SU-DHL-6 (cell line): ENCODE results near the gene RABEPK.

Experiments
- H2AFZ ChIP-seq: fragments of 200-600 bp; sonication (generic); 2 replicates; pipeline ENCODE4 v1.6.1; 2014; ENCODE audit warnings: low read depth, mild to moderate bottlenecking, moderate library complexity, mixed read lengths, antibody characterized with exemption, low read length; ENCODE audit not compliant: severe bottlenecking
- H3F3A ChIP-seq: fragments of 200-600 bp; shearing (Covaris generic); 2 replicates; pipeline ENCODE4 v1.6.0; 2016; ENCODE audit warnings: antibody characterized with exemption, mild to moderate bottlenecking; ENCODE audit not compliant: insufficient read depth
- H3K27ac ChIP-seq: fragments of 200-600 bp; sonication (generic); 2 replicates; pipeline ENCODE4 v1.5.1; 2016; ENCODE audit warnings: low read depth, mild to moderate bottlenecking, low read length, moderate library complexity, mixed read lengths
- H3K27me3 ChIP-seq: fragments of 200-600 bp; sonication (generic), shearing (Covaris generic); 2 replicates; pipeline ENCODE4 v1.6.0; 2014; ENCODE audit warnings: mild to moderate bottlenecking, low read length
- H3K36me3 ChIP-seq: fragments of 200-600 bp; sonication (generic); 2 replicates; pipeline ENCODE4 v1.6.1; 2014; ENCODE audit warnings: mild to moderate bottlenecking, low read length, mixed read lengths
- H3K4me2 ChIP-seq: fragments of 300-600, 200-600 bp; shearing (Covaris generic), sonication (generic); 2 replicates; pipeline ENCODE4 v1.6.0; 2014; ENCODE audit warnings: low read length, low read depth, mild to moderate bottlenecking; ENCODE audit not compliant: poor library complexity, severe bottlenecking
- H3K4me3 ChIP-seq: fragments of 200-600 bp; sonication (generic); 2 replicates; pipeline ENCODE4 v1.5.1; 2014; ENCODE audit warnings: antibody characterized with exemption, low read length, mild to moderate bottlenecking, mixed read lengths; ENCODE audit not compliant: insufficient read depth, poor library complexity, severe bottlenecking
- H3K79me2 ChIP-seq: fragments of 200-600 bp; sonication (generic); 2 replicates; pipeline ENCODE4 v1.6.1; 2014; ENCODE audit warnings: mild to moderate bottlenecking, low read length, moderate library complexity; ENCODE audit not compliant: insufficient read depth
- H3K9ac ChIP-seq: fragments of 200-600 bp; sonication (generic); 2 replicates; pipeline ENCODE4 v1.7.0; 2014; ENCODE audit warnings: mild to moderate bottlenecking, low read length
- H3K9me2 ChIP-seq: fragments of 200-600 bp; sonication (generic); replicated peaks from 2 replicates; pipeline ENCODE4 v1.6.1; 2014; ENCODE audit warnings: low read length; ENCODE audit not compliant: insufficient read depth
- H3K9me3 ChIP-seq: fragments of 200-600 bp; sonication (generic); 2 replicates; pipeline ENCODE4 v1.6.1; 2014; ENCODE audit warnings: low read length, mixed read lengths; ENCODE audit not compliant: insufficient read depth
- H4K20me1 ChIP-seq: fragments of 200-600 bp; sonication (generic); 2 replicates; pipeline ENCODE4 v1.6.1; 2014; ENCODE audit warnings: low read depth, mild to moderate bottlenecking, antibody characterized with exemption, low read length, moderate library complexity, mixed read lengths
- CTCF ChIP-seq: fragments of 200-600 bp; sonication (generic); IDR thresholded peaks from one replicate; pipeline ENCODE4 v1.5.1; 2017; ENCODE audit warnings: antibody characterized with exemption, mild to moderate bottlenecking, low read length, moderate library complexity; ENCODE audit not compliant: insufficient read depth, poor library complexity, severe bottlenecking
- EZH2phosphoT487 ChIP-seq: fragments of 200-600 bp; sonication (generic), shearing (Covaris generic); conservative IDR thresholded peaks from 2 replicates; pipeline ENCODE4 v1.6.1; 2018; ENCODE audit warnings: mild to moderate bottlenecking, antibody characterized with exemption, low read length, moderate library complexity, mixed read lengths

The RABEPK gene

DNA sequence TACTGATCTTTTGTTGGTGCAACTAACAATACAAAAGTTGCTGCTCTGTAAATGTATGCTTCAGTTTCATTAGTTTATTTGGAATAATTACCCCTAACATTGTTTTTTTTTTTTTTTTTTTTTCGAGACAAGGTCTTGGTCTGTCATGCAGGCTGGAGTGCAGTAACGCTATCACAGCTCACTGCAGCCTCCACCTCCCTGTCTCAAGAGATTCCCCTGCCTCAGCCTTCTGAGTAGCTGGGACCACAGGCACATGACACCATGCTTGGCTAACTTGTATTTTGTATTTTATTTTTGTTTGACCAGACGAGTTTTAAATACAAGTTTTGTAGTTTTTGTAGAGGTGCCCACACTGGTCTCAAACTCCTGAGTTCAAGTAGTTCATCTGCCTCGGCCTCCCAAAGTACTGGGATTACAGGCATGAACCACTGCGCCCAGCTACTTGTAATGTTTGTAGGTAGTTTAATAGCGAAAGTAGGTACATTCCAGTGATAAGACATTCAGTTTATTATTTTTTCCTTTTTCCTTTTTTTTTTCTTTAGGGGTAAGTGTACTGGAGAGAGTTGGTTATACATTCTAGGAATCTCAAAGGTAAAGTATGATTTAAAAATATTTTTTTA lies 68.2 kb downstream of the RABEPK start:
- no peak overlapping the region for H3K27ac ChIP-seq
- no peaks in the 10 kb centered on the region for H4K20me1 ChIP-seq
- no peaks in the 10 kb centered on the region for H3F3A ChIP-seq
- H3K4me3 ChIP-seq: no peak overlapping the region
- peaks cover 85% of the 10 kb centered on the region for H3K79me2 ChIP-seq
- no peaks in the 10 kb centered on the region for H3K36me3 ChIP-seq
- no peaks in the 10 kb centered on the region for H3K9me2 ChIP-seq
- H3K9me3 ChIP-seq: no peaks in the 10 kb centered on the region
- TF ChIP-seq CTCF (no peak), EZH2phosphoT487 (no peak)
- H2AFZ ChIP-seq: no peak overlapping the region
- no peak overlapping the region for H3K9ac ChIP-seq
- H3K27me3 ChIP-seq: no peaks in the 10 kb centered on the region
- no peak overlapping the region for H3K4me2 ChIP-seq

DNA sequence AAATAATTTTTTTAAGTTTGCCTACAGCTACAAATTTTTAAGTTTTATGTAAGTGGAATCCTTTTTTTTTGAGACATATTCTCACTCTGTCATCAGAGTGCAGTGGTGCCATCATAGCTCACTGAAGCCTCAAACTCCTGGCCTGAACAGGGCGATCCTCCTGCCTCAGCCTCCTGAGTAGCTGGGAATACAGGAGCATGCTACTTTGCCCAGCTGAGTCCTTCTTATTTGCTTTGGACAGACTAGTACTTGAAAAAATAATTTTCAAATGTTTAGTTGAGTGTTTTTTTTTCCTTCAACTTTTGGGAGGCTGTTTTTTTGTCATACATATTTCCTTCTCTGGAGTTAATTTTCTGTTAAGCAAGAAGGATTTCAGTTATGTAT lies 68.7 kb downstream of the RABEPK start:
- no peak overlapping the region for H3K4me2 ChIP-seq
- H3K9me2 ChIP-seq: no peaks in the 10 kb centered on the region
- H3K4me3 ChIP-seq: no peak overlapping the region
- H3K27ac ChIP-seq: no peak overlapping the region
- no peaks in the 10 kb centered on the region for H4K20me1 ChIP-seq
- H3K9ac ChIP-seq: no peak overlapping the region
- no peak overlapping the region for H2AFZ ChIP-seq
- no peaks in the 10 kb centered on the region for H3K27me3 ChIP-seq
- H3K9me3 ChIP-seq: no peaks in the 10 kb centered on the region
- H3K79me2 ChIP-seq: peaks cover 84% of the 10 kb centered on the region
- no peak for TF ChIP-seq EZH2phosphoT487
- TF ChIP-seq CTCF: no peak
- H3K36me3 ChIP-seq: no peaks in the 10 kb centered on the region
- no peaks in the 10 kb centered on the region for H3F3A ChIP-seq

DNA sequence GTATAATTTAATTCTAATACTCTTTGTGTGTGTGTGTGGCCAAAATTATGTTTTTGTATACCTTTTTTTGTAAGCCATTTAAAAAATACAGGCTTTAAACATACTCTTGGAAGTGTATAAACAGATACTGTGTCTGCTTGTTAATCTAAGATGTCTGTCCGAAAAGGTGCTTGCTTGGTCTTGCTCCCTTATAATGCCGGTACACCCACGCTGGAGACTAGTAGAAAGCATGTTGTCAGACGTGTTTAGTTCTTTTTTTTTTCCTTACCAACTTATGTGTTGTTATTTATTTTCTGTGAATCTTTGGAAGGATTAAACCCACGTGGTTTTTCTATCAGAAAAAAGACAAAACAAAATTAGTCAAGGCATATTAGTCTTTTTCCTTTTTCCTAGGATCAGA lies 70.7 kb downstream of the RABEPK start:
- no peak overlapping the region for H3K4me2 ChIP-seq
- H3F3A ChIP-seq: no peaks in the 10 kb centered on the region
- no peak for TF ChIP-seq CTCF
- no peak overlapping the region for H2AFZ ChIP-seq
- H4K20me1 ChIP-seq: no peaks in the 10 kb centered on the region
- no peak overlapping the region for H3K9ac ChIP-seq
- no peaks in the 10 kb centered on the region for H3K36me3 ChIP-seq
- H3K27ac ChIP-seq: no peak overlapping the region
- H3K4me3 ChIP-seq: no peak overlapping the region
- H3K79me2 ChIP-seq: peaks cover 85% of the 10 kb centered on the region
- H3K9me2 ChIP-seq: no peaks in the 10 kb centered on the region
- no peaks in the 10 kb centered on the region for H3K27me3 ChIP-seq
- no peaks in the 10 kb centered on the region for H3K9me3 ChIP-seq
